ENCODE data around the gene AMPD2.

GRCh38 chr1:109654519-109654918 lies 34.9 kb downstream of the AMPD2 start:
- TF ChIP-seq CTCF (IDR thresholded peaks at IDR 0.05 in 8 of 11, conservative IDR thresholded peaks at IDR 0.05 in 3 of 11) (no peak), POLR2A (IDR thresholded peaks at IDR 0.05) (no peak)

Data from spleen (tissue), 7 donors.